NOMO-1 (cell line): Measurements from ENCODE around the gene MON1B.
"Not testable (repeated sequence)": the region's sequence is repeated elsewhere in the genome, so short reads cannot be mapped to it uniquely, and the experiment has no call there.

Experiments used
- DNase-seq, 2 experiments: peaks; one replicate each; lab custom pipeline; 2025; ENCODE audit not compliant: unreplicated experiment in 2 of 2; lab: John Stamatoyannopoulos, UW

Gene MON1B

GRCh38 chr16:77190478-77191258 is at the start of gene MON1B:
Gene MON1B (plus strand): TSS chr16:77191190. CDS start chr16:77191486, 296 bp downstream.
- DNase-seq = peak; percentile 98 to 99

- no peak for DNase-seq
These were observed 47.6 kb upstream of the MON1B start for GRCh38 chr16:77143364-77143763.

DNA sequence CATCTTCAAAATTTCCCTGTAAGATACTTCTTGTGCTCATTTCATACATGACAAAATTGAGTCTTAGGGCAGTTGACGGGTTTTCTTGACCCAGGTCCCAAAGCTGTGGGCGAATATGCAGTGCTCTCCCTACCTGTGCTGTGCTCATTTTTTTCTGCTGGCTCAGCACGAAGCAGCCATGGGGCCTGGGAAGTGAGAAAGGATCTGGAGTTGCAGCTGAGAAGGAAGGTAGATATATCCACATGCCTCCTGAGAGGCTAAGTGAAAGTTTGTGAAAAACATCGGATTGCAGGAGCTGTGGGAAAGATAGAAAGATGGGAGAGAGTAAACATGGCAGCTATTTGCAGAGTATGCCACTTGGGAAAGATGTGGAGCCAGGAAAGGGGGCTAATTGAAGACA is 42.9 kb upstream of the MON1B start:
- no peak for DNase-seq

DNA sequence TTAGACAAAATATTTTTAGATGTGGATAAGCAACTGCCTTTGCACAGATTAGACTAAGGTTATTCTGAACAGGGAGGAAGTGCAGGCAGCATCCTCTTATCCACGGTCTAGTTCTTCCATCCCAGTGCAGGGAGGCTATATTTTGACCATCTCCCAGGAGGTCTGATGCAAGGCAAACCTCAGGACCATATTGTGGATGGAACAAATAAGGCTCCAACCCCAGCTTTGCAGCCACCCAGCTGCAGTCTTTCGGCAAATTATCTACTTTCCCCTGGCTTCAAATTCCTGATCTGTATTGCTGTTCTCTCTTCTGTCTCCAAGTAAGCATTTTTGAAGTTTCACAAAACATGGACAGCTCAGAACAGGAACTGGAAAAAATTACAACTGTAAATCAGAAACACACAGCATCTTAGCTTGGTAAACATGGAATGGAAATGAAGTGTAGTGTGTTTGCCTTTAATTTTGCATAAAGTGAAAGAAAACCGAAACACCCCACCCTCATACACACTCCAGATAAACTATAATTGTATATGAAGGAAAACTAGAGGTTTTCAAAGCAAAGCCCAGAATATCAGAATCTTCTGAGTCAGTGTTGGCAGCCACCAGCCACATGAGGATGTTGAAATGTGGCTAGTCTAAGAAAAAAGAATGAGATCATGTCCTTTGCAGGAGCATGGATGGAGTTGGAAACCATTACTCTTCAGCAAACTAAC is 33.5 kb upstream of the MON1B start:
- no peak for DNase-seq

DNA sequence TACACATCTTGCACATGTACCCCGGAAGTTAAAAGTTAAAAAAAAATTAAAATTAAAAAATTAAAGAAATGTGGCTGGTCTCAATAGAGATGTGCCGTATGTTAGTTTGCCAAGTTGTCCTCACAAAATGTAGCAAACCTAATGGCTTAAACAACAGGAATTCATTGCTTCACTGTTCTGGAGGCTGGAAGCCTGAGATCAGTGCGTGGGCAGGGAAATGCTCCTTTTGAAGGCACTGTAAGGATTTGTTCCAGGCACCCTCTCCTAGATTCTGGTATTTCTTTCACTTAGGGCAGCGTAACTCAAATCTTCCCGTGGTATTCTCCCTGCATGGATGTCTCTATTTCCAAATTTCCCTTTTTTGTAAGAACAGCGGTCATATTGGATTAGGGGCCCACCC is 32.7 kb upstream of the MON1B start:
- DNase-seq = no peak

DNA sequence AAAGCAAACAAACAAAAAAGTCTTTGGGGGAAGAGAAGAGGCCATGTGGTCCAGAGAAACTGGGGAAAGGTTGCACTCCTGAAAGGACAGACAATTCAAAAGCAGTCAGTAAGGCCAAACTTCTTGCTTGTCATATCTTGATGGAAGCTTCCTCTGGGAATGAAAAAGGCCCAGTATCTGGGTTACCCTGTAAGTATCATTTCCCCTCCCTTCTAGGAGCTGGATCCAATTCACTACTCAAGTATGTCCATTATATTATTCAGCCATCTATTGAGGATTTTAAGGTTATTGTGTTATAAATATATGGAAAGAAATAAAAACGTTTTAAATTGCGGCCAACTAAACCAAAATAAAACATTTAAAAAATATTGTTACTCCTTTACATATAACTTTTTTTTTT is 26.0 kb upstream of the MON1B start:
- DNase-seq = no peak

GRCh38 chr16:77165536-77166236 is 25.3 kb upstream of the MON1B start:
- not testable (repeated sequence) for DNase-seq

GRCh38 chr16:77166726-77167125 is 24.3 kb upstream of the MON1B start:
- DNase-seq = no peak

GRCh38 chr16:77168901-77169300 is 22.1 kb upstream of the MON1B start:
- DNase-seq = no peak

GRCh38 chr16:77169650-77170236 is 21.2 kb upstream of the MON1B start:
- peak; percentile 4 to 56 for DNase-seq

DNA sequence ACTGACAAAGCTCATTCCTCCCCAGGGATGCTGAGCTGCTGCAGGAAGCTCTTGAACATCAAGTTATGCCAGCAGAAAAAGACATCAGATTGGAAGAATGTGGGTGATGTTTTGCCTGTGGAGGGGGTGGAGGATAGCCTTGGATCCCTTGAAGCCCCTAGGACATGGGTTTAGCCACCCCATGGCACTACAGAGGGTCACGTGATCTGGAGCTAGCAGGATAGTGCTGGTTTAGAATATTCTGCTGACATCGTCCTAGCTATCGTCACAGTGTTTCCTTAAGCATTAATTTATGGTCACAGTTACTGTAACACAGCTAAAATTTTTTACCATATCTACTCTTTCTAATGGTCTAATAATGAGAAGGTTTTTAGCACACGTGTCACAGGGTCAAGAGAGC is 20.2 kb upstream of the MON1B start:
- no peak for DNase-seq

DNA sequence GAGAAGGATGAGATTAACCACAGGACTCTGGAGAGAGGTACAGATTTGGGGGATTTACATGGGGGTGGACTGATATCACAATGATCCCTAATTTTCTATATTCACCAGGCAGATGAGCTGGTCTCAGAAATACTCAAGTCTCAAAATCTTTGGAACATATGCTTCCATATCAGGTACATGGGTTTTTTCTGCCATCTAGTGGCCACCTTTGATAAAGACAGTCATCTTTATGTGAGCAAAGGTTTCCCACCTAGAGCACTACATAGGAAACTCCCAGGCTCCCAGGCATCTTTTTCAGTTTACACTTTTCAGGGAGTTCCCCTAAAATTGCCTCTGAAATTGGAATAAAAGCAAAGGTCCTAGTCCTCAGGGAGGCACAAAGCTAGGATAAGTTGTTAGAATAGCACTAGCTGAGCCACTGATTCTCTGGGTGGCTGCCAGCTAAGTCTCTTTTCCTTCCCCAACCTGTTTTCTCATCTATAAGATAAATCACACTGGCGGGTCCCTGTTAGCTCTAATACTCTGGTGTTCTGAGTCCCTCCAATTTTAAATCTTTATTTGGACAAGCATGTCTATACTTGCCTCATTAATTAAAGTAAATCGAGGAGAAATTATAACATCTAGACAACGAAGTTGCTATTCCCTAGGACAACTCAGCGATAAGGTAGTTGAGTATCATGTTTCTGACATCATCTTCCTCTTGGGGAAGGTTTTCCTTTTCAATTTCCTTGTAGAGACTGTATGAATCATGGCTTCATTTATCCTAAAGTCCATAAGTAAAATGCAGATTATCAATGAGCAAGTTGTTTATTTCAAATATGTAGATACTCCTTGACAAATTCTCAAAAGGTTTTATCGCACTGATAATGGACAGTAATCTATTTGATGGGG is 19.0 kb upstream of the MON1B start:
- DNase-seq = peak; percentile 4 to 49

- DNase-seq = no peak
These were observed 18.0 kb upstream of the MON1B start for GRCh38 chr16:77172951-77173350.

- no peak for DNase-seq
These were observed 7.9 kb upstream of the MON1B start for GRCh38 chr16:77183137-77183536.

DNA sequence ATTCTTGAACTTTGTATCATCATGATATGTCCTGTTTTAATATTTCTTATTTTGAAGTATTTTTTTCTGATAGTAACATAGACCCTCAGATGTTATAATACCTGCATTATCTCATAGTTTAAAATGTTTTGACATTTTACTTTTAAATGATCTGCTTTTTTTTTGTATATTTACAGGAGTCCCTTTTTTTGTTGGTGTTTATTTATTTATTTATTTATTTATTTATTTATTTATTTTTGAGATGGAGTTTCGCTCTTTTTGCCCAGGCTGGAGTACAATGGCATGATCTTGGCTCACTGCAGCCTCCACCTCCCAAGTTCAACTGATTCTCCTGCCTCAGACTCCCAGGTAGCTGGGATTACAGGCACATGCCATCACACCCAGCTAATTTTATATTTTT is 4.7 kb upstream of the MON1B start:
- DNase-seq = not testable (repeated sequence)

DNA sequence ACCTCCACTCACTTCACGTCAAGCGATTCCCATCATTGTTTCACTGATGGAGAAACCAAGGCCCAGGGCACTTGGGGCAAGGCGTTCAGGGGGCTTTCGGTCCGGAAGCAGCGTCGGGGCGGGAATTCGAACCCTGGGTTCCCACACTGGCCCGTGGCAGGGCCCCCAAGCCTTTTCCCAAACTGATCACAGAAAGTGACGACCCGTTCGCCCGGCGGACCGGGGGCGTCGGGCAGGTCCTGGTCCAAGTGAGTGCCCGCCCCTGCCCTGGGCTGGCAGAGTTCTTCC is 856 bp upstream of the MON1B start:
- DNase-seq = no peak

DNA sequence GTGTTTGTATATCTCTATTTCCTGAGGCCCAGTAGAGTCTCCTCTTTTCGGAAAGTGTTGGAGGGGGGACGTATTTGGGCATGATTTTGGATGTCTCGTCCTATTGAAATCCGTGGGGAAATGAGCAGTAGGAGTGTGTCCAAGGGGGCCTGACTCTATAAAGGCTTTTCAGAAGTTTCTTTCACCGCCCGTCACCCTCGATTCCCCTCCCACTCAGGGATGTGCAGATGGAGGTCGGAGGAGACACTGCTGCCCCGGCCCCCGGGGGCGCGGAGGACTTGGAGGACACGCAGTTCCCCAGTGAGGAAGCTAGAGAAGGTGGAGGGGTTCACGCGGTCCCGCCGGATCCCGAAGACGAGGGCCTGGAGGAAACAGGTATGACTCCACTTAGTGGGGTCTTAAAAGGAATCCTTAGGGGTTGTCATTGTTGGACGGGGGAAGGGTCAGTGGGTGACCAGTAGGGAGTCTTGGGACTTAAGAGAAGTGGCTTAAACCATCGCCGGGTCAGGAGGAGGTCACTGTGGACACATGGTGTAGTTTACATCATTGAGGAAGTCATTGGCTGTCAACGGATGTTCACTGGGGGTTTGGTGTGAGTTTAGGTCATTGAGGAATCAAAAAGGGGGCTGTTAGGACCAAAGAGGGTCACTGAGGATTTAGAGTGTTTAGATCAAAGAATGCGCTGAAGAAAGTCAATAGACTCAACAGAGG is 424 bp downstream of the MON1B start:
- DNase-seq = peak in 1 of 2 experiments; percentile 37

- DNase-seq = no peak
These were observed 2.4 kb downstream of the MON1B start for GRCh38 chr16:77193377-77193776.

DNA sequence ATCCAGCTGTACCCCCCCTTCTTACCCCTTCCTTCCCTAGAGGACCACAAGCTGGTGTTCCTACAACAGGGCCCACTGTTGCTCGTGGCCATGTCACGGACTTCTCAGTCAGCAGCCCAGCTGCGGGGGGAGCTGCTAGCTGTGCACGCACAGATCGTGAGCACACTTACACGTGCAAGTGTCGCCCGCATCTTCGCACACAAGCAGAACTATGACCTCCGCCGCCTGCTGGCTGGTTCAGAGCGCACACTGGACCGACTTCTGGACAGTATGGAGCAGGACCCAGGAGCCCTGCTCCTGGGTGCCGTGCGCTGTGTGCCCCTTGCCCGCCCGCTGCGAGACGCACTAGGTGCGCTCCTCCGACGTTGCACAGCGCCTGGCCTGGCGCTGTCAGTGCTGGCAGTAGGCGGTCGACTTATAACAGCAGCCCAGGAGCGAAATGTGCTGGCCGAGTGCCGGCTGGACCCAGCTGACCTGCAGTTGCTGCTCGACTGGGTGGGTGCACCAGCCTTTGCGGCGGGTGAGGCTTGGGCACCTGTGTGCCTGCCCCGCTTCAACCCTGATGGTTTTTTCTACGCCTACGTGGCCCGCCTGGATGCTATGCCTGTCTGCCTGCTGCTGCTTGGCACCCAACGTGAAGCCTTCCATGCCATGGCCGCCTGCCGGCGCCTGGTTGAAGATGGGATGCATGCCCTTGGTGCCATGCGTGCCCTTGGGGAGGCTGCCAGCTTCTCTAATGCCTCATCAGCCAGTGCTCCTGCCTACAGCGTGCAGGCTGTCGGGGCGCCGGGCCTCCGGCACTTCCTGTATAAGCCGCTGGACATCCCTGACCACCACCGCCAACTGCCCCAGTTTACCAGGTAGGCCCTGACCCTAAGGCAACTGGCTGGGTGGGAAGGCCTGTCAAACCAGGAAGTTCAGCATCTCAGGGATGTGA is 3.6 kb downstream of the MON1B start:
- DNase-seq = no peak
